Measurements from ENCODE around the gene CNTNAP2. TPM values are rescaled to one million over a fixed set of nuclear protein-coding genes. Genes with fewer than 3 reads are reported as not detected.

Gene CNTNAP2
- total and polyA plus RNA-seq, 9 donors = 0.24 to 7.0 (median 1.5) TPM

DNA sequence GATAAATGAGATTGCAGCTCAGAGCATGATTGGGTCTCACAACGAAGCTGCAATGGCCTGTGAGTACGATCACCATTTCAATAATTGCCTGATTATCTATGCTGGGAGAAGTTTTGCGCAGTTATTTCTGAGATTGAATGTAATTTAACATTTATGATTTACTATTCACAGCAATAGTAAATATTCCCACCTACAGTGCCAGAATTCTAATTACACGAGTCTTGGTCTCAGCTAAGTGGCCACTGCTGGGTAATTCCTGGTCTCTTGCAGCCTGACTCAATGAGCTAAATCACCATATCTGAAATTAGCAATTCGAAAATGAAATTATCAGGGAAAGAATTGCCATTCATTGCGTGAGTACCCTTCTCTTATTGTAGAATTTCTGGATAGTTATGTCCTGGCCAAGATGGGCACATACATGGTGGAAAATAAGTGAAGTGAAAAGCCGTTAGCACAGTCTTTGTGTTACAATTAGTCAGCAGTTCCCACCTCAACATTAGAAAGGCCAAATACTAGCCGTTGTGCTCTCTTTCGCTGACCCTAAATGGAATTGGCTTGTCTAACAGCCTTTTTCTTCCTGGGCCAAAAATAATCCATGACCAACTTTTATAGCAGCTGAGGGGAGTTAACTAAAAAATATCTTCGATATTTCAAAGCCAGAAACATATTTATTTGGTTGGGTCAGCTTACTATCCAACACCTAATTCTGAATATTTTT is 1793.0 kb downstream of the CNTNAP2 start:
- H3K27ac ChIP-seq = no peak overlapping the region
- H3K9me3 ChIP-seq = no peaks in the 10 kb centered on the region
- WGBS, 3 donors = 73 to 83% (median 82%) methylated on average over 10 of the region's 10 CpGs
- H3K4me1 ChIP-seq (ENCODE audit: insufficient read depth) = no peaks in the 10 kb centered on the region
- TF ChIP-seq, protein P1, sequence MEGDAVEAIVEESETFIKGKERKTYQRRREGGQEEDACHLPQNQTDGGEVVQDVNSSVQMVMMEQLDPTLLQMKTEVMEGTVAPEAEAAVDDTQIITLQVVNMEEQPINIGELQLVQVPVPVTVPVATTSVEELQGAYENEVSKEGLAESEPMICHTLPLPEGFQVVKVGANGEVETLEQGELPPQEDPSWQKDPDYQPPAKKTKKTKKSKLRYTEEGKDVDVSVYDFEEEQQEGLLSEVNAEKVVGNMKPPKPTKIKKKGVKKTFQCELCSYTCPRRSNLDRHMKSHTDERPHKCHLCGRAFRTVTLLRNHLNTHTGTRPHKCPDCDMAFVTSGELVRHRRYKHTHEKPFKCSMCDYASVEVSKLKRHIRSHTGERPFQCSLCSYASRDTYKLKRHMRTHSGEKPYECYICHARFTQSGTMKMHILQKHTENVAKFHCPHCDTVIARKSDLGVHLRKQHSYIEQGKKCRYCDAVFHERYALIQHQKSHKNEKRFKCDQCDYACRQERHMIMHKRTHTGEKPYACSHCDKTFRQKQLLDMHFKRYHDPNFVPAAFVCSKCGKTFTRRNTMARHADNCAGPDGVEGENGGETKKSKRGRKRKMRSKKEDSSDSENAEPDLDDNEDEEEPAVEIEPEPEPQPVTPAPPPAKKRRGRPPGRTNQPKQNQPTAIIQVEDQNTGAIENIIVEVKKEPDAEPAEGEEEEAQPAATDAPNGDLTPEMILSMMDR (IDR thresholded peaks at IDR 0.05) = no peak
- TF ChIP-seq POLR2A (IDR thresholded peaks at IDR 0.05) (no peak), EP300 (IDR thresholded peaks at IDR 0.05) (no peak)
- no peaks in the 10 kb centered on the region for H3K27me3 ChIP-seq
- no peaks in the 10 kb centered on the region for H3K36me3 ChIP-seq
- intact Hi-C loops (cut with DNase I) = no loop called here
- no peak for DNase-seq
- no peak overlapping the region for H3K4me3 ChIP-seq

DNA sequence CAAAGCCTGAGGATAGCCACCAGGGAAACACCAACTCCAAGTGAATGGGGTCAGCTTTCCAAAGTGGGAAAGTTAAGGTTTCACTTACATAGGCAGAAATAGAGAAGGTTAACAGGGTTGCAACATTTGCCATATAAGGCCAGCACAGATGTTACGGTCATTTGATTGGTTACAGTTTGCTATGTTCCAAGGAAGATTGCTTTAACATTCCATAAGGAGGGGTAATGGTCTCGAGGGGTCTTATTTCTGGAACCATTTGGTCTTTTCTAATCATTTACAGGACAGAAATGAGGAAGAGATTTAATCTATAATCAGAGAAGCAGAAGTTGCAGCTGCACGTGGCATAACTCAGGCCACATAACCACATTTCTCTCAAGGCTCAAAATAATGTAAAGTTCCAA is 1794.6 kb downstream of the CNTNAP2 start:
- Histone ChIP-seq H3K4me1 (ENCODE audit: insufficient read depth) (no peaks in the 10 kb centered on the region), H3K36me3 (no peaks in the 10 kb centered on the region), H3K4me3 (no peak overlapping the region), H3K9me3 (no peaks in the 10 kb centered on the region), H3K27me3 (no peaks in the 10 kb centered on the region), H3K27ac (no peak overlapping the region)
- no peak for DNase-seq
- intact Hi-C loops (cut with DNase I) = no loop called here
- 34 to 42% (median 37%) methylated on average over 3 of the region's 3 CpGs for WGBS, 3 donors
- TF ChIP-seq EP300 (IDR thresholded peaks at IDR 0.05) (no peak), POLR2A (IDR thresholded peaks at IDR 0.05) (no peak)
- TF ChIP-seq, protein P1 (IDR thresholded peaks at IDR 0.05) = no peak

DNA sequence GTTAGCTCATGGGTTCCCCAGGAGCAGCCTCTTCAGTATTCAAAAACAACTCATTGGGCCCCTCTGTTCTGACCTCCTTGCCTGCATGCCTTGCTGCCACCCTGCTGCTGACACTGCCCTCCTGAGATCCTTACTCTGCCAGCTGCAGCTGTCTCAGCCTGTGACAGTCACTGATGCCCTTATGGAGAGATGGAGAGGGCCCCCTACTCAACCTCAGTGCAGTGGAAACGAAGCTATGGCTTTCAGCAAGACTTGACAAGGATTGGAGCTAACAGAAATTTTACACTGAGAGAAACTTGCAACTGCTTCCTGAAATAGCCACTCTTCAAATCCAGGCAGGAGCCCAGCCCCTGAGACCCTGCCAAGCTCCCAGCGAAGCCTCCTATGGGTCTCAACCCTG is 1795.7 kb downstream of the CNTNAP2 start:
- Histone ChIP-seq H3K4me3 (no peak overlapping the region), H3K27ac (no peak overlapping the region), H3K36me3 (no peaks in the 10 kb centered on the region), H3K4me1 (ENCODE audit: insufficient read depth) (no peaks in the 10 kb centered on the region), H3K9me3 (no peaks in the 10 kb centered on the region), H3K27me3 (no peaks in the 10 kb centered on the region)
- 49 to 74% (median 65%) methylated on average over 2 of the region's 2 CpGs for WGBS, 3 donors
- TF ChIP-seq, protein P1 (IDR thresholded peaks at IDR 0.05) = no peak
- DNase-seq = no peak
- intact Hi-C loops (cut with DNase I) = no loop called here

DNA sequence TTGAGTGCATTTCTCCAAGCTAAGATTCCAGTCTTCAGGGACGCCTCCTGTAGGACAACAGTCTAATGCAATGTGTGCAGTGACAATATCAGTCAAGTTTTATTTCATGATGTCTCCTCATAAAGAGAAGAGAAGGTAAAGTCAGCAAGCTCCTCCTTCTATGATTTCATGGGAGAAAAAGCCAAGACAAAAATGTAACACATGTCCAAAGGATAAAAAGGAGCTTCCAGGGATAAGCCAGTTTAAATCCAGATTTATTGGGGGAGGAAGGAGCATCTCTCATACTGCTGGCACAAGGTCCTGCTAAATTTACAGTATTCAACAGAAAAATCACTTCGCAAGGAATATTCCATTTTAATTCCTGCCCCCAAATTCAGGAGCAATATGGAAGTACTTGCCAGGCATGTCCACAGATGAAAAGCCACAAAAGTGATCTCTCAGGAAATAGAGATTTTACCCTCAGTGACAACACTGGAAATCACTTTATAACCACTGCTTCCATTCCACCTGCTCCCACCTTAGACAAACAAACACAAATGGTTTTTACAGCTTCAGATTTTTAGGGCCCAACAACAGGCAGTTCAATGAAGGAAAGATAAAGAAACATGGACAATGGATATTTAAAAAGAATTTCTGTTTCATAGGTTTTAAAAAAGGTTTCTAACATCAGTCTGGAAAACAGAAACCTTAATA is 1796.5 kb downstream of the CNTNAP2 start:
- 77 to 96% (median 86%) methylated on average over 2 of the region's 2 CpGs for WGBS, 3 donors
- TF ChIP-seq POLR2A (IDR thresholded peaks at IDR 0.05) (no peak), EP300 (IDR thresholded peaks at IDR 0.05) (no peak)
- TF ChIP-seq, protein P1 (IDR thresholded peaks at IDR 0.05) = no peak
- Histone ChIP-seq H3K4me3 (no peak overlapping the region), H3K4me1 (ENCODE audit: insufficient read depth) (no peaks in the 10 kb centered on the region), H3K9me3 (no peaks in the 10 kb centered on the region), H3K27ac (no peak overlapping the region), H3K36me3 (no peaks in the 10 kb centered on the region), H3K27me3 (no peaks in the 10 kb centered on the region)
- intact Hi-C loops (cut with DNase I) = no loop called here
- no peak for DNase-seq
